ENCODE measurements around the gene TNFRSF12A.

TNFRSF12A gene

DNA sequence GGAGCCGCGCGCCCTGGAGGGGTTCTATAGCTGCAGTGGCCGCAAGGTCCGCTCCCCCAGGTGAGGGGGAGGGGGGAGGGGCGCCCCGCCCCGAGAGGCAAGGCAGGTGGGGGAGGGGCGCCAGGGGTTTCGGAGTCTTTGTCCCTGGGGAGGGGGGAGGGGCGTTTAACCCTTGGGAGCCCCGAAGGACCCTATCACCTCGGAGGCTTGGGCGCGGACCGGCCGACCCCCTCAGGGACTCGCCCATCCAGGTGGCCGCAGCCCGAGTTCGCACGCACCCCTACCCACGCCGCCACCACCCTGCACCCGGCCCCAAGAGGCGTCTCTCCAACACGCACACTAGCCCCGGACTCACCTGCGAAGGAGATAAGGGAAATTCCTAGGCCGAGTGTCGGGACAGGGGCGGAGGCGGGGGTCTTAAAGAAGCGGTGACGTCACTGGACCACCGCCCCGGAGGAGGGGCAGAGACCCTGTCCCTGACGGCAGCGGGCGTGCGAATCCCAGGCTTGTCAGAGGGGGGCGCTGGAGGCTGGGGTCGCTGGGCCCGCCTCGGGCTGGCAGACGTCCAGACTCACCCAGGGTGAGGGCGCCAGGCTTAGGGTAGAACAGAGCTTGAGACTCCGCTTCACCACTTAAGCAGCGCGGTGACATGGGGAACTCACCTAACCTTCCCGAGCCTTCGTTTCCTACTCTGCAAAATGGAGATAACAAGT lies 2.2 kb upstream of the TNFRSF12A start, which contains the start of gene CLDN6:
TSS of gene CLDN6 (minus strand) at position 390 of the 713 bp plus-strand sequence. CDS start 2,162 bp downstream, outside the sequence.
- Mint-ChIP-seq H3K4me1 (peaks cover 30% of the 10 kb centered on the region), H3K36me3 (ENCODE audit: insufficient read depth) (peaks cover 5% of the 10 kb centered on the region), H3K4me3 (no peak within 1 kb of the TSS), H3K9me3 (no peaks in the 10 kb centered on the region), H3K27ac (ENCODE audit: low read depth) (no peak within 1 kb of the TSS), H3K27me3 (peaks cover 8% of the 10 kb centered on the region)
- ATAC-seq (replicated peaks; ENCODE audit: extremely low read depth, poor library complexity, severe bottlenecking) (no peak), DNase-seq (ENCODE audit: low spot score in 2 of 2) (no peak)

DNA sequence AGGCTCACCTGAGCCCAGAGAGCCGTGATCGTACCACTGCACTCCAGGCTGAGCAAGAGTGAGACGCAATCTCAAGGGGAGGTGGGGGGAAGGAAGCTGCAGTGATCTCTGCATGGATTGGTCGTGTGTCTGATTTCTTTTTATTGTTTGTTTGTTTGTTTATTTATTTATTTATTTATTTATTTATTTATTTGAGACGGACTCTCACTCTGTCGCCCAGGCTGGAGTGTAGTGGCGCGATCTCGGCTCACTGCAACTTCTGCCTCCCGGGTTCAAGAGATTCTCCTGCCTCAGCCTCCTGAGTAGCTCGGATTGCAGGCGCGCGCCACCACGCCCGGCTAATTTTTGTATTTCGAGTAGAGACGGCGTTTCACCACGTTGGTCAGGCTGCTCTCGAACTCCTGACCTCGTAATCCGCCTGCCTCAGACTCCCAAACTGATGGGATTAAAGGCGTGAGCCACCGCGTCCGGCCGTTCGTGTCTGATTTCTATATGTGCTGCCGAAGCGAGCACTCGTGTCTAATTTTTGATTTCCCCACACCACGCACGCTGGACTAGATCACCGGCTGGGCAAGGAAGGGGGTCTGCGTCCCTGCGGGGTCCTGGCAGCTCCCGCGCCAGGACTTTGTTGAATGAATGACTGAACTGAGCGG lies 448 bp upstream of the TNFRSF12A start:
- peak overlapping the region; percentile 76 for H3K4me3 Mint-ChIP-seq
- ATAC-seq (replicated peaks; ENCODE audit: extremely low read depth, poor library complexity, severe bottlenecking) (no peak), DNase-seq (ENCODE audit: low spot score in 2 of 2) (no peak)
- no peaks in the 10 kb centered on the region for H3K27me3 Mint-ChIP-seq
- no peaks in the 10 kb centered on the region for H3K9me3 Mint-ChIP-seq
- peak overlapping the region; percentile 67 for H3K27ac Mint-ChIP-seq (ENCODE audit: low read depth)
- peaks cover 41% of the 10 kb centered on the region for H3K4me1 Mint-ChIP-seq
- peaks cover 11% of the 10 kb centered on the region for H3K36me3 Mint-ChIP-seq (ENCODE audit: insufficient read depth)

DNA sequence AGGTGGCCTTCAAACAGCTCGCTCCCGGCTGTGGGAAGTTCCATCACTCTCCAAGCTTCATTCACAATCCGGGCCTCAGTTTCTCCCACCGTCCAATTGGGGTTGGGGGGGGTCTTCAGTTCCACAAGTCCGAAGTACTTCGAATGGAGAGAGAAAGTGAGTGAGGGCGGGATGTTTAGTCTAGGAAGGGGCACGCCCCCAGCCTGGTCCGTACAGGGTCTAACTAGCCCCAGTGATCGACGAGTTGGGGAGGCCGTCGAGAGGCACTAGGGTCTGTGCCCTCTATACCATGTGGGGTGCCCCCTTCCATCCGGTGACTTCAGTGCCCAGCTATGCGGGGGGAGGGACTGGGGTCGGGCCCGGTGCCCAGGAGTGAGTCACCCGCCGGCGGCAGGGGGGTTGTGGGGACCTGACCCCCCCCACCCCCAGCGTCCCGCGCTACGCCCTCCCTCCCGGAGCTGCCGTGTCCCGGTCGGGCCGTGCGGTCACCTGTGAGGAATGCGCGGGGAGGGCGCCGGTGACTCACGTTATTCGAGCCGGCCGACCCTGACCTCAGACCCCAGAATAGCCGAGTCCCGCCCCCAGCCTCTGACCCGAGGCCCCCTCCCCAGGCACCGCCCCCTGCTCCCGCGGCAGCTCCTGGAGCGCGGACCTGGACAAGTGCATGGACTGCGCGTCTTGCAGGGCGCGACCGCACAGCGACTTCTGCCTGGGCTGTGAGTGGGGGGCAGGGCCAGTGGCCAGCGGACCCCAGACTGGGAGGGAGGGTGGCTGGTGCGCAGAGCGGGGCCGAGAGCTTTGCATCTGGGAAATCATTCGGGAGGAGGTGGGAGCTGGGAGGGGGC lies 658 bp downstream of the TNFRSF12A start:
- DNase-seq (ENCODE audit: low spot score in 2 of 2) (peak in 1 of 2 donors; percentile 24), ATAC-seq (replicated peaks; ENCODE audit: extremely low read depth, poor library complexity, severe bottlenecking) (peak; percentile 2)
- H3K27ac Mint-ChIP-seq (ENCODE audit: low read depth), result peak overlapping the region; percentile 66
- peak overlapping the region; percentile 76 for H3K4me3 Mint-ChIP-seq
- H3K9me3 Mint-ChIP-seq, result no peaks in the 10 kb centered on the region
- peaks cover 11% of the 10 kb centered on the region for H3K36me3 Mint-ChIP-seq (ENCODE audit: insufficient read depth)
- no peaks in the 10 kb centered on the region for H3K27me3 Mint-ChIP-seq
- peaks cover 41% of the 10 kb centered on the region for H3K4me1 Mint-ChIP-seq

DNA sequence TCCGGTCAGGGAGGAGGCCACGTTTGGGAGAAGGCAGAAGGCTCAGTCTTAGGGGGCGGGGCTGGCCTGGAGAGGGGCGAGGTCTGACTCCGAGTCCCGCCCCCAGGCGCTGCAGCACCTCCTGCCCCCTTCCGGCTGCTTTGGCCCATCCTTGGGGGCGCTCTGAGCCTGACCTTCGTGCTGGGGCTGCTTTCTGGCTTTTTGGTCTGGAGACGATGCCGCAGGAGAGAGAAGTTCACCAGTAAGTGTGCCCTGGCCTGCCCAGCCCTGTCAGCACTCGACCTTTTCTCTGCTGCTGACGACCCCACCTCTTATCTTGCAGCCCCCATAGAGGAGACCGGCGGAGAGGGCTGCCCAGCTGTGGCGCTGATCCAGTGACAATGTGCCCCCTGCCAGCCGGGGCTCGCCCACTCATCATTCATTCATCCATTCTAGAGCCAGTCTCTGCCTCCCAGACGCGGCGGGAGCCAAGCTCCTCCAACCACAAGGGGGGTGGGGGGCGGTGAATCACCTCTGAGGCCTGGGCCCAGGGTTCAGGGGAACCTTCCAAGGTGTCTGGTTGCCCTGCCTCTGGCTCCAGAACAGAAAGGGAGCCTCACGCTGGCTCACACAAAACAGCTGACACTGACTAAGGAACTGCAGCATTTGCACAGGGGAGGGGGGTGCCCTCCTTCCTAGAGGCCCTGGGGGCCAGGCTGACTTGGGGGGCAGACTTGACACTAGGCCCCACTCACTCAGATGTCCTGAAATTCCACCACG lies 1.5 kb downstream of the TNFRSF12A start:
- ATAC-seq (replicated peaks; ENCODE audit: extremely low read depth, poor library complexity, severe bottlenecking), result no peak
- Mint-ChIP-seq H3K4me1 (peaks cover 41% of the 10 kb centered on the region), H3K4me3 (peak overlapping the region; percentile 76), H3K36me3 (ENCODE audit: insufficient read depth) (peaks cover 14% of the 10 kb centered on the region), H3K9me3 (no peaks in the 10 kb centered on the region), H3K27me3 (no peaks in the 10 kb centered on the region), H3K27ac (ENCODE audit: low read depth) (peak overlapping the region; percentile 66)
- peak in 1 of 2 donors; percentile 41 for DNase-seq (ENCODE audit: low spot score in 2 of 2)

DNA sequence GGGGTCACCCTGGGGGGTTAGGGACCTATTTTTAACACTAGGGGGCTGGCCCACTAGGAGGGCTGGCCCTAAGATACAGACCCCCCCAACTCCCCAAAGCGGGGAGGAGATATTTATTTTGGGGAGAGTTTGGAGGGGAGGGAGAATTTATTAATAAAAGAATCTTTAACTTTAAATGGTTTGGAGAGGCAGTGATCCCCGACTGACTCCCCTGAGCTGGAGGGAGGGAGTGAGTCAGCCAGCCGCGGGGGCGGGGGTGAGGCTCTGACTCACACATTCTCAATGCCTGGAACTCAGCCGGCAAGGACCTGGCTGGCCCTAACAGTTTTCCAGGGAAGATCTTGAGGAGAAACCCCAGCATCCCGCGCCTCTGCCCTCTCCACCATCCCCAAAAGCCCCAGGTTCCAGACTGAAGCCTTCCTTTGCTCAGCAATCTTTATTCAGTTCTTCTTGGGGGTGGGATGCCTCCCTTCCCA lies 2.1 kb downstream of the TNFRSF12A start:
- H3K4me1 Mint-ChIP-seq, result peaks cover 41% of the 10 kb centered on the region
- ATAC-seq (replicated peaks; ENCODE audit: extremely low read depth, poor library complexity, severe bottlenecking), result peak; percentile 16
- peak overlapping the region; percentile 66 for H3K27ac Mint-ChIP-seq (ENCODE audit: low read depth)
- no peaks in the 10 kb centered on the region for H3K9me3 Mint-ChIP-seq
- H3K36me3 Mint-ChIP-seq (ENCODE audit: insufficient read depth), result peaks cover 14% of the 10 kb centered on the region
- peak overlapping the region; percentile 76 for H3K4me3 Mint-ChIP-seq
- H3K27me3 Mint-ChIP-seq, result no peaks in the 10 kb centered on the region
- DNase-seq (ENCODE audit: low spot score in 2 of 2), result peak in 1 of 2 donors; percentile 40

DNA sequence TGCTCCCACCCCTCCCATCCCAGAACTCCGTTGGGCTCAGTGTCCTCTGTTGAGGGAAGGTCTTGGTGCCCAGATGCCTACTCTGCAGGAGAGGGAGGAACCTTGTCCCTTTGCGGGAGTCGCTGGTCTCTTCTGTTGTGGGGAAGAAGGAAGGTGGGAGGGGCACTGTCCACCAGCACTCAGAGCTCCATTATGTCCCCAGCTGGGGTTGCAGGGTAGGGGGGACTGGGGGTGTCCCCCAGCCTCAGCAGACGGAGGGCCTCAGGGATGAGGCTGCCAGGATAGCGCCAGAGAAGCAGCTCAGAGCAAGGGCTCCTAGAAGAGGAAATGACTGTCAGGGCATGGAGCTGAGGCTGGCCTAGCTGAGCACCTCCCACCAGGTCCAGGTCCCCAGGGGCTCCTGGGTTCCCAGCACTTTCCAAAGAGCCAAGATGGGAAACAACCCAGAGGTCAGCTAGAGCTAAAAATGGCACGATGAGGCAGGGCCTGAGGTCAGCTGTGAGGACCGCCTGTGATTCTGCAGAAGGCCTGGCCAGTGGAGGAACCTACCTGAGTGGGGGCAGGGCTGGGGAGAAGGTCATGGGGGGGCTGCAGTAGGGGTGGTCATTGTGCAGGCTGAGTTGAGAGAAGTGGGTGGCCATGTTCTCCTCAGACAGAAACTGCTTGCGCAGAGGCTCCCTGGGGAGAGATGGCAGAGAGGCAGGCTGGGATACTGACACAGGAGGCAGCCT lies 2.7 kb downstream of the TNFRSF12A start:
- H3K27ac Mint-ChIP-seq (ENCODE audit: low read depth), result peak overlapping the region; percentile 66

DNA sequence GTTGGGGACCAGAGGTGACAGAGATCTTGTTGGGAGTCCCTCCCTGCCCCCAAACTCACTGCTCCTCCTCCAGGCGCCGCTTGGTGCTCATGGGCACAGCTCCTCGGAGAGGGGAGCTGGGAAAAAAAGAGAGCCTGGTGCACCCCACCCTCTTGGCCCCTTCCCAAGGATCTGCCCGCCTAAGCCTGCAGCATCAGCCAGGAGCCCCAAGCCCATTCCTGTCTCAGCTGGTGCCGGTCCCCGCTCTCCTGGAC lies 3.2 kb downstream of the TNFRSF12A start:
- peaks cover 44% of the 10 kb centered on the region for H3K4me1 Mint-ChIP-seq
- DNase-seq (ENCODE audit: low spot score in 2 of 2) (no peak), ATAC-seq (replicated peaks; ENCODE audit: extremely low read depth, poor library complexity, severe bottlenecking) (no peak)
- peak overlapping the region; percentile 76 for H3K4me3 Mint-ChIP-seq
- no peaks in the 10 kb centered on the region for H3K9me3 Mint-ChIP-seq
- H3K36me3 Mint-ChIP-seq (ENCODE audit: insufficient read depth), result peaks cover 16% of the 10 kb centered on the region
- H3K27ac Mint-ChIP-seq (ENCODE audit: low read depth), result peak overlapping the region; percentile 66
- H3K27me3 Mint-ChIP-seq, result no peaks in the 10 kb centered on the region

More for the DNA sequence above, 2.7 kb downstream of the TNFRSF12A start:
- Mint-ChIP-seq H3K4me3 (peak overlapping the region; percentile 76), H3K36me3 (ENCODE audit: insufficient read depth) (peaks cover 16% of the 10 kb centered on the region), H3K4me1 (peaks cover 41% of the 10 kb centered on the region), H3K27me3 (no peaks in the 10 kb centered on the region), H3K9me3 (no peaks in the 10 kb centered on the region)
- no peak for DNase-seq (ENCODE audit: low spot score in 2 of 2)
- no peak for ATAC-seq (replicated peaks; ENCODE audit: extremely low read depth, poor library complexity, severe bottlenecking)

DNA sequence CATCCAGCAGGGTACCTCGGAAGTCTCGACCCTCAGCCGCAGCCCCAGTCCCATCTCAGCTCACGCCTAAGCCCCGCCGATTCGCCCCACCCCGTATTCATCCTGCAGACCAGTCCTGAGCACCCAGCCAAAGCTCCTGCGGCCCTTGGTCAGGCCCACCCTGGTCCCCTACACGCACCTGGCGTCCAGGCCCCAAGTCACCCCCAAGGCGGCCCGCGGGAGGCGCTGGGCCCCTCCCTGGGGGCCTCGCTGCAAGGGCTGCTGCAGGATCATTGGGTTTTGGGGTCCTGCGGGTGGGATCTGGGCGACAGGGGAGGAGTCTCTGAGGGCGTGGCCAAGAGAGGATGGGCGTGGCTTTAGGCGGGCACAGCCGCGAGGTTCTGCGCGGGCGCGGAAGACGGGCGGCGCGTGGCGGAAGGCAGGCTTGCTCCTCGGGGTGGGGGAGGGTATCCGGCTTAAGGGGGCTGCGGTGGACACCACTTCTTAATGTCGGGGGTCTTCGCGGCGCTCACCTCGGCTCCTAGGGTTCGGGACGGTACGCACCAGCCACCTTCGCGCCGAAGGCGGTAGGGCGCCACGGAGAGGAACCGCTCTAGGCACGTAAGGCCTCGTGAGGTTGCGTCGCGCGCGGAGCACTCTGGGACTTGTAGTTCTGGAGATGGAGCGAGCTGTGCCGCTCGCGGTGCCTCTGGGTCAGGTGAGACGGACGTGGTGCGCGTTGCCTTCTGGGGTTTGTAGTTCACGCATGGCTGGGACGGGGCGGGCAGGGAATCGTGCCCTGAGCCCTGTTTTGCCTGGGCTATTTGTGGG lies 3.7 kb downstream of the TNFRSF12A start, which contains the start of the genes HCFC1R1 and THOC6:
TSS of gene HCFC1R1 (minus strand) at position 274 of the 810 bp plus-strand sequence. CDS start at position 273, 1 bp downstream.
TSS of gene THOC6 (plus strand) at position 367 of the 810 bp plus-strand sequence. CDS start at position 659, 292 bp downstream.
- peaks cover 49% of the 10 kb centered on the region for H3K4me1 Mint-ChIP-seq
- H3K9me3 Mint-ChIP-seq, result no peaks in the 10 kb centered on the region
- peak within 1 kb of the TSS; percentile 76 for H3K4me3 Mint-ChIP-seq
- H3K36me3 Mint-ChIP-seq (ENCODE audit: insufficient read depth), result peaks cover 16% of the 10 kb centered on the region
- H3K27me3 Mint-ChIP-seq, result peaks cover 4% of the 10 kb centered on the region
- H3K27ac Mint-ChIP-seq (ENCODE audit: low read depth), result peak within 1 kb of the TSS; percentile 66
- DNase-seq (ENCODE audit: low spot score in 2 of 2) (peak; percentile 92 to 93), ATAC-seq (replicated peaks; ENCODE audit: extremely low read depth, poor library complexity, severe bottlenecking) (peak; percentile 87)

DNA sequence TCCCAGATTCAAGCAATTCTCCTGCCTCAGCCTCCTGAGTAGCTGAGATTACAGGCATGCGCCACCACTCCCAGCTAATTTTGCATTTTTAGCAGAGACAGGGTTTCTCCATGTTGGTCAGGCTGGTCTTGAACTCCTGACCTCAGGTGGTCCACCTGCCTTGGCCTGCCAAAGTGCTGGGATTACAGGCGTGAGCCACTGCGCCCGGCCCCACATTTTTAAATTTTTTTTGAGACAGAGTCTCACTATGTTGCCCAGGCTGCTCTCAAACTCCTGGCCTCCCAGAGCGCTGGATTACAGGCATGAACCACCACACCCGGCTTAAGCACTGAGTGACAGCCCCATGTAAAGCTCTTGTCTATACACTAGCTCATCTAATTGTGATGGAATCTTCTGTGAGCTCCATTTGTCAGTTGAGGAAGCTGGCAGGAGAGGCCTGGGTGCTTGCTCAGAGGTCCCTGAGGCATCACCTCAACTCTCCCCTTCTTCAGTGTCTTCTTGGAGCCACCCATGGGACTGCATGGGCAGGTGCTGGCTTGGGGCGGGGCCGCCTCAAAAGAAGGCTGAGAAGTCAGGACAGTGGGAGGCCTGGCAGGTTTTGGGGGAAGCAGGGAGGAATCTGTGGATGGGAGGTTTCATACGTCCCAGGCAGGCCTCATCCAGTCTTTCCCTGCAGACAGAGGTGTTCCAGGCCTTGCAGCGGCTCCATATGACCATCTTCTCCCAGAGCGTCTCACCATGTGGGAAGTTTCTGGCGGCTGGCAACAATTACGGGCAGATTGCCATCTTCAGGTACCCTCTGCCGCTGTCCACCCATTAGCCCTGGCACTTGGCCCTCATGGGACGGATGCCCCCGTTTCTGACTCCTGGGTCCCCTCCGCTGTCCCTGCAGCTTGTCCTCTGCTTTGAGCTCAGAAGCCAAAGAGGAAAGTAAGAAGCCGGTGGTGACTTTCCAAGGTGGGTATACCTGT lies 5.1 kb downstream of the TNFRSF12A start:
- Mint-ChIP-seq H3K9me3 (no peaks in the 10 kb centered on the region), H3K4me3 (peak overlapping the region; percentile 76), H3K27ac (ENCODE audit: low read depth) (no peak overlapping the region), H3K4me1 (peaks cover 54% of the 10 kb centered on the region), H3K27me3 (peaks cover 19% of the 10 kb centered on the region), H3K36me3 (ENCODE audit: insufficient read depth) (peaks cover 18% of the 10 kb centered on the region)
- no peak for ATAC-seq (replicated peaks; ENCODE audit: extremely low read depth, poor library complexity, severe bottlenecking)
- DNase-seq (ENCODE audit: low spot score in 2 of 2), result no peak

DNA sequence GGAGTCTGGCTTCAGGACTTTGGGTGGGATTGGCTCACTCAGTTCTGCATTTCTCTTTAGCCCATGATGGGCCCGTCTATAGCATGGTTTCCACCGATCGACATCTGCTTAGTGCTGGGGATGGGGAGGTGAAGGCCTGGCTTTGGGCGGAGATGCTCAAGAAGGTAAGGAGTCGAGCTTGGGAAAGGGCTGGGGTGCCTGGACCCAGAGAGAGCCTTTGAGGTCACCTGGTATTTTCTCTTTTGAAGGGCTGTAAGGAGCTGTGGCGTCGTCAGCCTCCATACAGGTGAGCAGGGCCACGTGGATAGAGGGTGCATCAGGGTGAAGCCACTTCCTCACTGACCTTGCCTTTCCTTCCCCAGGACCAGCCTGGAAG lies 5.8 kb downstream of the TNFRSF12A start:
- peaks cover 49% of the 10 kb centered on the region for H3K4me1 Mint-ChIP-seq
- ATAC-seq (replicated peaks; ENCODE audit: extremely low read depth, poor library complexity, severe bottlenecking), result no peak
- H3K27me3 Mint-ChIP-seq, result peaks cover 26% of the 10 kb centered on the region
- no peaks in the 10 kb centered on the region for H3K9me3 Mint-ChIP-seq
- H3K36me3 Mint-ChIP-seq (ENCODE audit: insufficient read depth), result peaks cover 18% of the 10 kb centered on the region
- no peak for DNase-seq (ENCODE audit: low spot score in 2 of 2)
- H3K4me3 Mint-ChIP-seq, result no peak overlapping the region
- no peak overlapping the region for H3K27ac Mint-ChIP-seq (ENCODE audit: low read depth)
